OCI-LY7 (cell line): Measurements from ENCODE around the gene AATK.

ENCODE experiments used
- CTCF ChIP-seq: fragments of 200-600 bp; sonication (generic); conservative IDR thresholded peaks from 2 replicates; pipeline ENCODE4 v1.5.1; 2014; ENCODE audit warnings: mild to moderate bottlenecking, antibody characterized with exemption, low read length, moderate library complexity, mixed read lengths
- EZH2phosphoT487 ChIP-seq: fragments of 200-600 bp; sonication (generic); IDR thresholded peaks from 2 replicates; pipeline ENCODE4 v1.6.1; 2018; ENCODE audit warnings: low read depth, borderline replicate concordance, mild to moderate bottlenecking, mixed run types, antibody characterized with exemption, low read length, moderate library complexity, mixed read lengths

DNA sequence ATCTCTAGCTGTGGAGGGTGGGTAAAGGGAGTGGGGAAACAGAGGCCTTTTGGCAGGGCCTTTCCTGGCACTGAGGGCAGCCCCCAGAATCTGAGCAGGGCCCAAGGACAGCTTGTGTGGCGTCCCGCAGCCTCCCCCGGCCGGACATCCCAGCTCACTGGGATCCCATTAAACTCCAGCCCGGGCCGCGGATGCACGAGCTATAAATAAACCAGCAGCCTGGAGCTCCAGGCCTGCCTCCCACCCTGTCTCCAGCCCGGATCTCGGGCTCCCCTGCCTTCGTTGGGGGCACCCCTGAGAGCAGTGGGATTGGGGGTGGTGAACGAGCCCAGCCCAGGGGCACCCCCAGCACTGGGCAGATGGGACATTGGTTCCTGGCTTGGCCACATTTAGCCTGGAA lies 13.8 kb upstream of the AATK start:
- no peak for TF ChIP-seq CTCF
- TF ChIP-seq EZH2phosphoT487 = no peak
